Umbilical cord (tissue), 2 donors: ENCODE measurements around the gene PTCHD4. TPM values are rescaled to one million over a fixed set of nuclear protein-coding genes. Genes with fewer than 3 reads are reported as not detected.

Source experiments
- DNase-seq: peaks from one replicate; pipeline ENCODE4 v3.0.0-alpha.2; 2015; ENCODE audit warnings: low spot score
- total RNA-seq: library from RNA; depleted of rRNA; stranded (reverse); fragments of >200 nt; gene quantifications from one replicate; pipeline ENCODE4 v1.2.3, GENCODE V29; 2014; ENCODE audit warnings: low replicate concordance; ENCODE audit not compliant: insufficient read depth

The PTCHD4 gene
- total RNA-seq, 1 donor from 2014 or later, result 3.4 TPM

DNA sequence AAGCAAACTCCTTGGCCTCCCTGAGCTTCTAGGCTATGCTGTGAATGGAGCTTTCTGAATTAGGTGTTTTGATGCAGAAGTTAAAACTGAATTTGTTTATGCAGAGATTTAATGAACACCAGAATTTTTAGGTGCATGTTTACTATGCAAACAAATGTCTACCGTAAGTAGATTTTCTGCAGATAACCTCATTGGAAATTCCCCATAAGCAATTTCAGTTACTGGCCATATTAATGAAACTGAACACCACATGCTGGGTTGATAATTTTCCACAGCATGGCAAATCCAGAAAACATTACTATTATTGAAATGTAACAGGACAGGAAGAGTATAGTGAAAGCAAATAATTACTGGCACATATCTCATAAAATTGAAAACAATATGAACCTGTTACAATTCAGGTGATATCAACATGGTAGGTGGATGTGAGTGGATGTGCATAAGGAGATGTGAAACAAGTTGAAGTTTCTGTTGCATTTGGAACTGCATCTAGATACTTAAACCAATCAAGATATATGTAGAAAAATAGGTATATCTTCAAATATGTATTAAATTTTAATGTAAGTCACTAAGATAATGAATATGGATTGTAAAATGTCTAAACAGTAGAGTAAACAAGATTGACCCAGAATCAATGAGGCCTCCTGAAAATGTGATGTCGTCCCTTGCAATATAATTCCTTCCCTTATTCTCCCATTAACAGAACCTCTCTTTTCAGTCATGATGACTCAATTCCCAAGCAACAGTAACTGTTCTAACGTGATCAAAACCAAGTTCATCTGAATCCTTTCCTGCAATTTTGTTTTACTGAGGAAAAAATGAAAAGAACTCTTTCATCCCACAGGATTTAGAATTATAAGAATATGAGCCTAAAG lies 11.0 kb downstream of the PTCHD4 start:
- DNase-seq, result peak; percentile 12

DNA sequence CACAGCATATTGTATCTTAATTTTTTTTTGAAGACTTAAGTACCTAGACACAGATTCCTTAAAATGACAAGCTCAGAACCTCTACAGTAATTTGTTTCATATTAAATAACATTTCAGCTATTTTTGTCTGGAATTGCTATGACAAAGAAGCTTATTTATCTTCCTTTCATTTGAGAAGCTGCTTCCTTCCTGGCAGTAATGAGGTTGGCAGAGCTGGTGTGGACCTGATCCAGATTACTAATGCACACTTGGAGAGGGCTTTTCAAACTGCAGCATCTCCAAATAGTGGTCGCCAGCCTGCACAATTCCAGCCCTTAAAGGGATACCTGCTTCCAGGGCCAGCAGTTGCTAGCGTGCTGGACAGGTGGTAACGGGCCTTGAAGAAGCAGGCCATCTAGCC lies 12.1 kb downstream of the PTCHD4 start:
- DNase-seq, result no peak

DNA sequence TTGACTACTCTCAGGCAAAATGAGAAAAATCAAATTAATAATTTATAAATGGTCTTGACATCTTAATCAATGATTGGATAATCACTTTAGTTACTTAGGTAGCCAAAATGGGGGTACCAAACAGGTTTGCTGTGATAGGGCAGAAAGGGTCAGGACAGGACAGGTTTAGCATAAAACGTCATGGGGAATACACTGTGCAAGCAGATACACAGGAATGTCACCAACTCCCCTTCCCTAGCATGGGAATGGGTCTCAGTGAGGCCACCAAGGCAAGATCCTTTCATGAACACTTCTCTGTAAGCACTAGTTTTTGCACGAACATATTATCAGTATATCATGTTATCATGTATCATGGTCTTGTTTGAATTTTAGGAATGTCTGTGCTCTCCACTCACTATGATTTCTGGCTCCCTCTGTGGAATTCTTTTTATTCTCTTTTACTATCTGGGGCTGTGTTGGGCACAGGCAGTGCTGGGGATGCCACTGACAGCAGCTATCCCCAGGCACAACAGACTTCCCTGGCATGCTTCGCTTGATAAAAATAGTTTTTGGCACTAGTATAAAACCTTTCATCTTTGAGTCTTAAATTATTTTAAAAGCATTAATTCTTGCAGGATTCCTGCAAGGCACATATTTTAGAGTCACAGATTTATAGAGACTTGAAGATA lies 18.3 kb downstream of the PTCHD4 start:
- peak; percentile 60 for DNase-seq

GRCh38 chr6:48090546-48090945 lies 20.5 kb downstream of the PTCHD4 start:
- no peak for DNase-seq

DNA sequence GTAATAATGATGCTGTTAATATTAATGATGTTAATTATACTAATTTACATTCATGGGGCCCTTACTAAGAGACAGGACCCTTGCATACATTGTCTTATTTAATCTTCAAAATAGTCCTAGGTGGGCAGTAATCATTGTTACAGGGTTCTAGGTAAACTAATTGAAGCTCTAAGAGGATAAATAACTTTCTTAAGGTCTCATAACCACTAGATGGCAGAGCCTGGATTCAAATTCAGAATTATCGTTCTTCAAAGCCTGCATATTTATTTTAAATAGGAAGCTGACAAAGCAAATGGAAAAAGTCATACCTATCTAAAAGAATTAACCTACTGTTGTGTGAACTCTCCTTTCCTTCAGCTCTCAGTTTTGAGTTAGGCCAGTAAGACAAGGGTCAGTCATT lies 23.5 kb downstream of the PTCHD4 start:
- DNase-seq, result peak; percentile 27

DNA sequence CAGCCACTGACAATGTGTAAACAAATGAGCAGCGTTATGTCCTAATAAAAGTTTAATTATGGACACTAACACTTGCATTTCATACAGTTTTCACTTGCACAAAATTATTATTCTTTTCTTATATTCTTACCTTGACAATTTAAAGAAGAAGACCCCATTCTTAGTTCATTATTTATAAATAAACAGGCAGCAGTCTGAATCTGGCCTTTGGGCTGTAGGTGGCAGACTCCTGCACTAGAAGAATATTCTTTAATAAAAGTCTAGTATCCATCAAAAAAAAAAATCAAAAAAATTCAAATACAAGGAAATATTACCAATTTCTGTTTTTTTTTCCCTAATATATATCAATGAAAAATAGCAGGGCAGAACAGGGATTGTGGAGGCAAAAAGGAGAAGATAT lies 24.8 kb downstream of the PTCHD4 start:
- DNase-seq, result no peak

DNA sequence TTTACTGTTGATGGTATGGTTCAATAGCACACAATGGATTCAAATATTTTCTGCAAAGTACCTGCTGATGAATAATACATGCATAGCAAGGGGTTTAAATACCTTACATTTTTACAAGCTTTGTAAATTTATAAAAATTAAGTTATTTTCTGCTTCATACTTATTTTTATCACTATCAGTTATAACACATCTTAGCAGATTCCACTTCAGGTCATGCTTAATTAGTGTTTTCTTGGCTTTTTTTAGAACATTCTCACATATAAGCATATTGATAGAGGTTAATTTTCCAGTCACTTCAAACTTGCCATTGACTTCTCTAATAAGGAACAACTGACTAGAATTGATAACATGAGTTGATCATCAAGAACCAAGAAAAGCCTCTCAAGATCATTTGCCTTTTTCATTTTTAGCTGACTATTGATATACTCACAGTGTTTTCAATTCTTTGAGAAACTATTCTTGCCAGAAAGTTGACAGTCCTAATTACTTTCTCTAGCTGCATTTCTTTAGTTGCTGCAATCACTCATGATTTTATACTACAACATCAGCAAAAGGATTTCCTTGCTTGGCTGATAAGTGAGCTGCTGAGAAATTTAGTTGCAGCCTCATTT lies 25.8 kb downstream of the PTCHD4 start:
- DNase-seq, result no peak

GRCh38 chr6:48084201-48084600 lies 26.8 kb downstream of the PTCHD4 start:
- no peak for DNase-seq

DNA sequence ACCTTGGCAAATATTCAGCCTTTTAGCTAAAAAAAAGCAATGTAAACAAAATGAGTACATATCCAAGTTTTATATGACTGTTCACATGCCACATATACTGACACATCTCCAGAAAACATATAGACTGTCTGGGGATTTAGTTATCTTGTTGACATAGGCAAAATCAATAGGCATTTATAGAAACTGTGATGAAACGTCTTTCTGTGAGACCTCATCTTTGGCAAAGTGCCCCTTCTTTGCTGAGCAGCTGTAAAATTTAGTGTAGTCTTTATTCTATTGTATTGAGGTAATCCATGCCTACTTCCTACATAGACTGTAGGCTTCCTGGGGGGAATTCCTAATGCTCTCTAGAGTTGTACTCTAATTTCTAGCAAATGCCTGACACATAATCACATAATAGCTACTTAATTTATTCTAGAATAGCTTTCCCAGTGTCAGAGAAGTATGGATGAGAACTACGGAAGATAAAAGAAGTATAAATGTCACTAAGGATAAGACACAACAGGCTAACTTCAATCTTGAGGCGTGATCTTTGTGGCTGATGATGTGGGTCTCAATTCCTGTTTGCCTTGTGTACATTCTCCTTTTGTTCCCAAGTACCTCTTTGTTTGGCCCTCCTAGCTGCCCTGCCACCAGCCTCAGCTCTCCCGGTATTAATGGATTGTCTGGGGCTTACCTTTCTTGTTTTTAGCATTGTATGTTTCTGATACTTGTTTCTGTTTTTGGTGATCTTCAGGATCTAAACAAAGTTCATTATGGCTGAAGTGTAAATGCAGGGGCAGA lies 30.6 kb downstream of the PTCHD4 start:
- DNase-seq, result peak; percentile 7

GRCh38 chr6:48078120-48078519 lies 32.9 kb downstream of the PTCHD4 start:
- DNase-seq, result no peak

DNA sequence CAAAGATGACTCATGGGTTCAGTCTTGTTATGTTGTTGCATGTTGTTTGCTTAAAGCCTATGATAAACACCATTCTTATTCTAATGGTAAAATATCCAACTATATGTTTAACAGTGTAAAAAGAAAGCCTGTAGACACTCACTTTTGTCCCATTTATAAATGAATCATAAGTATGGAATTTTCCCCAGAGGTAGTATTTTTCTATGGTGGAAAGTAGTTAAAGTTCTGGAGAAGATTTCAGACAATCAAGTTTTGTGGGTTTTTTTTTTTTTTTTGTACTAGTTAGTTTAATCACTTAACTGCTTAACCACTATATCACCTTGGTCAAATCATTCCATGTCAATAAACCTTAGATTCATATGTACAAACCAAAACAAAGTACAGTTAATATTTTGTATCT lies 35.8 kb downstream of the PTCHD4 start:
- no peak for DNase-seq

DNA sequence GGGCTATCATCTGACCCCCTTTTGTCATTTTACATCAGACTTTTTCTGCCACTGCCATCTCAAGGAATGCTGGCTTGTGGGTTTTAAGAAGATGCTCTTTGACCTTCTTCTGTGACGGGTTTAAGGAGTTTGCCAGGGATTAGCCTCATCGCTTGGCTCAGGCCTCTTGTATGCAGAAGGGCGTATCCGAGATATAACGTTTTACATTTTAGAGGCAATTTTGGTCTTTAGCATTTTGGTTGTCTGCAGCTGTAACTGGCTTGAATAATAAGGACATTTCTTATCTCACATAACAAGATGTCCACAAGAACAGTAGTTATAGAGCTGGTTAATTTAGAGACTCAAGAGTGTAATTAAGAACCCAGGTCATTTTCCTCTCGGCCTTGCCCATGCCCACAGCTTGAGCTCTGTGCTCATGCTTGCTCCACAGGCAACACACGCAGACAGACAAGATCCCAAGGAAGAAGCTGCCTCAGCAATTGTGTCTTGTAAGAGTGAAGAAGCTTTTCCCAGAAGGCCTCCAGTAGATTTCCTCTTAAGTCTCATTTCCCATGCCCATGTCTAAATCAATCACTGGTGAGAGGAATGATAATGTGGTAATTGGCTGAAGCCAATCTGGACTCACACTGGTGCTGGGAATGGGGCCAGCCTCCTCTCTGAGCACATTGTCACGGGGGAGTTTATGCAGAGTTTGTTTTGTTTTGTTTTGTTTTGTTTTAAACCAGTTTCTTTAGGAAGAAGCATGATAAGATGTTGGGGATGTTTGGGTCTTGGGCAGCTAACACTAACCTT lies 36.8 kb downstream of the PTCHD4 start:
- no peak for DNase-seq

DNA sequence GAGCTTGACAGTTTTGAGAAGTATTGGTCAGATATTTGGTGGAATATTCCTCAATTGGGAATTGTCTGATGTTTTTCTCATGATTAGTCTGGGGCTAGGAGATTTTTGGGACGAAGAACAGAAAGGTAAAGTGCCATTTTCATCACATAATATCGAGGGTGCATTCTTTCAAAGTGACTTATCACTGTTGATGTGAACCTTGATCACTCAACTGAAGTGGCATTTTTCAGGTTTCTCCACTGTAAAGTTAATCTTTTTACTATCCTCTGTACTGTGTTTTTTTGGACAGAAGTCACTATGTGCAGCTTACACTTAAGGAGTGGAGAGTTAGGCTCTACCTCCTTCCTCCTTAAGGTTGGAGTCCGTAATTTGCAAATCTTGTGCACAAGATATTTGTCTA lies 39.2 kb downstream of the PTCHD4 start:
- DNase-seq, result no peak

DNA sequence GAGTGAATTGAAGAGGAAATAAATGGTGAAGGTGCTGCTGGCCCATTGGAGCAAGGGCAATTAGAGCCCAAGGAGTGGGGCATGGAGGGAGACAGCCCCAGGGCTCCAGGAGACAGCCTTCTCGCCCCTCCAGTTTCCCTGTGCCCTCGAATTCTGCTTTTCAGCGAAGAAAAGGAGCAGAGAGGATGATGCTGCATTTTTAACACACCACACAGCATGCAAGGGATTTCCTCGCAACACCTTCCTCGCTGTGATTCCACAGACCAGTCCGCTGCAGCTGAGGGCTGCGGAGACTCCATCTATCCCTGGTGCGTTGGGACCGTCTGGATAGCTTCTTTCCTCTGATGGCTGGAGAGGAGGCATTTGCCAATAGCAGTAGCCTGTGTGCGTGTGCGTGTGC lies 41.7 kb downstream of the PTCHD4 start:
- peak; percentile 19 for DNase-seq

GRCh38 chr6:48068278-48069251 lies 42.4 kb downstream of the PTCHD4 start:
- peak; percentile 15 for DNase-seq

- no peak for DNase-seq
Measured at GRCh38 chr6:48067886-48068277, 43.1 kb downstream of the PTCHD4 start.

DNA sequence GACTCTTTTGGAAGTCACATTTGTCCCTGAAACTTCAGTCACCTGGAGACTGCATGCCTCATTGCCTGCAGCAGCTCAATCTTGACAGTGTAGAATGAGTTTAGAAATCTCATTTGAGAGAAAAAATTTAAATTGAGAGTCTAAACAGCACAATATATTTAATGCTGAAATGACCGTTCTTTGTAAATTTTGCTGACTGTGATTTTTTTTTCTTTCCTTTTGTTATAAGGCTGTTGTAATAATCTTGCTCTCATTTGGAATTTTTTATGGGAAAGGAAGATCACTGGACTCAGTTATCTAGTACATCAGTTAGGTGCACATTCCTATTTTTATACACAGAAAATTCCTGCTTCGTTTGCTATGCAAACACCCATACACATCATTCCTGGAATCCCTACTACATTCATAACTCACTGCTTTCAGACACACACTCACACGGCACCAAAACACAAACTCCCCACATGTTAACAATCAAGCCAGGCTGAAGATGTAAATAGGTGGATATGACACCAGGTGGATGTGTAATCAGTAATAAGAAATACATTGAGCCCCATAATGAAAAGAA lies 43.8 kb downstream of the PTCHD4 start:
- no peak for DNase-seq

DNA sequence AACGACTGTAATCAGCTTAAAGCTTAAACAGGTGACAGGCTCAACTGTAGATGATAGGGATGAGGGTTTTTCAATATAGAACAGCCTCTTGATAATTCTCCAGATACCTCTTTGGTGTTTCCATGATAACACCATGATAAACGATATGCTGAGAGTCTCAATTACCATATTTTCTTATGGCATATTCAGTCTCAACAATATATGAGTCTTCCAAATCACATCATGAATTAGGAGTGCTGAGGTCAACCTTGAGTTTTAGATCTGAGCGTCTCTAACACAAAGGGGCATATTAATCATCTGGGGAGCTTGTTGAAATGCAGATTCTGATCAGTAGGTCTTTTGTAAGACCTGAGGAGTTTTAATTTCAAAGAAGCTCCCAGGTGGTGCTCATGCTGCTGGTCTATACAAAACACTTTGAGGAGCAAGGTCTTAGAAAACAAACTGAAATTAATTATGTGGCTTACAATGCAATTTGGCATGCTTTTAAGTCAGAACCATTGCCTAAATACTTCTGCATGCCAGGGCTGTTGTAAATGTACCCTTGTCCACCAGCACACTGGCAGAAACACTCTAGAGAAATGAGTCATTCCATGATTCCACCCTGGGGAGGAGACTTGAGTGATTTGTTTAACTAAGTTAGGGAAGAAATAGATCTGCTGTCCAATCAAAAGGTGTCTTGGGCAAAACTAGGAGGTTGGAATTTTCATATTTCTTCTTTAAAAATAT lies 49.6 kb downstream of the PTCHD4 start:
- DNase-seq, result no peak
